ENCODE measurements around the gene CALB2. TPM values are rescaled to one million over a fixed set of nuclear protein-coding genes. Genes with fewer than 3 reads are reported as not detected.

The CALB2 gene
- total RNA-seq, 1 donor from 2014 or later = not detected

- Mint-ChIP-seq H3K27me3 (peaks cover 20% of the 10 kb centered on the region), H3K4me1 (peaks cover 2% of the 10 kb centered on the region), H3K4me3 (no peak overlapping the region), H3K36me3 (ENCODE audit: low read depth) (no peaks in the 10 kb centered on the region), H3K9me3 (no peaks in the 10 kb centered on the region), H3K27ac (no peak overlapping the region)
- no peak for DNase-seq
- intact Hi-C loops (cut with micrococcal nuclease) = no loop called here
These were observed 72.7 kb downstream of the CALB2 start for GRCh38 chr16:71431176-71431575.

GRCh38 chr16:71431991-71432390, 73.5 kb downstream of the CALB2 start:
- Mint-ChIP-seq H3K4me1 (no peaks in the 10 kb centered on the region), H3K36me3 (ENCODE audit: low read depth) (no peaks in the 10 kb centered on the region), H3K9me3 (no peaks in the 10 kb centered on the region), H3K27me3 (peaks cover 11% of the 10 kb centered on the region), H3K27ac (no peak overlapping the region), H3K4me3 (no peak overlapping the region)
- intact Hi-C loops (cut with micrococcal nuclease) = no loop called here
- DNase-seq = no peak

GRCh38 chr16:71432906-71433305, 74.4 kb downstream of the CALB2 start:
- DNase-seq = no peak
- Mint-ChIP-seq H3K36me3 (ENCODE audit: low read depth) (no peaks in the 10 kb centered on the region), H3K27me3 (peaks cover 8% of the 10 kb centered on the region), H3K4me1 (no peaks in the 10 kb centered on the region), H3K9me3 (no peaks in the 10 kb centered on the region), H3K4me3 (no peak overlapping the region), H3K27ac (no peak overlapping the region)
- intact Hi-C loops (cut with micrococcal nuclease) = no loop called here

GRCh38 chr16:71436473-71436872, 78.0 kb downstream of the CALB2 start:
- Mint-ChIP-seq H3K9me3 (no peaks in the 10 kb centered on the region), H3K27ac (no peak overlapping the region), H3K36me3 (ENCODE audit: low read depth) (no peaks in the 10 kb centered on the region), H3K4me3 (no peak overlapping the region), H3K4me1 (no peaks in the 10 kb centered on the region), H3K27me3 (no peaks in the 10 kb centered on the region)
- intact Hi-C loops (cut with micrococcal nuclease) = no loop called here
- no peak for DNase-seq

GRCh38 chr16:71439523-71439922, 81.0 kb downstream of the CALB2 start:
- H3K36me3 Mint-ChIP-seq (ENCODE audit: low read depth) = no peaks in the 10 kb centered on the region
- no peak for DNase-seq
- H3K27me3 Mint-ChIP-seq = no peaks in the 10 kb centered on the region
- H3K9me3 Mint-ChIP-seq = peaks cover 4% of the 10 kb centered on the region
- H3K4me3 Mint-ChIP-seq = no peak overlapping the region
- H3K4me1 Mint-ChIP-seq = no peaks in the 10 kb centered on the region
- no peak overlapping the region for H3K27ac Mint-ChIP-seq
- intact Hi-C loops (cut with micrococcal nuclease) = no loop called here

Other genes starting within 250 kb of the CALB2 start
- gene HYDIN, start 128.0 kb upstream of the CALB2 start, total RNA-seq = not detected in 2 replicates
- 20.0 and 20.8 TPM in 2 replicates for gene CMTR2, start 69.3 kb upstream of the CALB2 start, total RNA-seq
- not detected in 2 replicates for gene TLE7, start 83.3 kb downstream of the CALB2 start, total RNA-seq
- 5.2 and 6.1 TPM in 2 replicates for gene ZNF23, start 103.5 kb downstream of the CALB2 start, total RNA-seq
- gene ZNF19, start 130.6 kb downstream of the CALB2 start, total RNA-seq = 1.8 and 2.1 TPM in 2 replicates
- gene CHST4, start 167.7 kb downstream of the CALB2 start, total RNA-seq = not detected in 2 replicates
- gene TAT, start 218.4 kb downstream of the CALB2 start, total RNA-seq = not detected in 2 replicates

Data from activated CD4-positive, alpha-beta T cell treated with anti-CD3 and anti-CD28 coated beads, Interleukin-2, amount 10 ng/mL, durations not matched to agents 24 days and 14 days (primary cell).